ENCODE results near the gene SRSF7.
A peak's percentile ranks its signal among the peaks of the same experiment; 100 is the strongest.
"Not testable (repeated sequence)": the region's sequence is repeated elsewhere in the genome, so short reads cannot be mapped to it uniquely, and the experiment has no call there.

Gene SRSF7

DNA sequence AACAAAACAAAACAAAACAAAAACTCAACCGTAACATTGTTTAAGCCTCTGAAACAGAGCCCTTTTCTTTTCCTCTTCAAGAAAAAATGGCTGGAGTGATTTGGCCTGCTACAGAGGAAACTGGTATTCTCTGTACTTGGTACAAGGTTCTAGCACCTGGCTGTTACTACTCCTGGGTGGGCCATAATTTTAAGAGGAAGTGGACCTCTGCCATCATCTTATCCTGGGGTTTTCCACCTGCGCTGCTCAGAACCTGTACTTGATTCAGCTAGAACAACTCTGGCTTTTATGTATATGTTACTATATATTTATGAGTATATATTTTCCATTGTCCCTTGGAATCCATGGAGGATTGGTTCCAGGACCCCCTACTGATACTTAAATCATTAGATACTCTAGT lies 22.5 kb downstream of the SRSF7 start:
- no peak for DNase-seq

- no peak for DNase-seq
These were observed 23.5 kb downstream of the SRSF7 start for GRCh38 chr2:38727661-38728060.

DNA sequence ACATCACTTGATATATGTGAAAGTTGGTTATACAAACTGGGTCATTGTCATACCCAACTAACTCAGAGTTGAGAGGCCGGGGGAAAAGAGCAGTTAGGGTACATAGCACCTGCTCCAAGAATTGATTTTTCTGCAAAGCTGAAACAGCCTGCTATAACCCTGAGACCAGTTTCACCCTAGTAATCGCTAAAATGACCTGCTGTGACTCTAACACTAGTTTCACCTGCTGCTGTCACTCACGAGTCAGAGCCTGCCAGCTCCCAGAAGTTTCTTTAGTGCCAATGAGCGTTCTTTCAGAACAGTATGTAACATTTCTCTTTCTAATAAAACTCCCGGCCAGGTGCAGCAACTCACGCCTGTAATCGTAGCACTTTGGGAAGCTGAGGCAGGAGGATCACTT lies 28.0 kb downstream of the SRSF7 start:
- DNase-seq = no peak

- peak in 1 of 2 donors; percentile 22 for DNase-seq
These were observed 28.7 kb downstream of the SRSF7 start for GRCh38 chr2:38722271-38723061.

- peak; percentile 56 to 80 for DNase-seq
These were observed 30.4 kb downstream of the SRSF7 start for GRCh38 chr2:38720613-38721241.

DNA sequence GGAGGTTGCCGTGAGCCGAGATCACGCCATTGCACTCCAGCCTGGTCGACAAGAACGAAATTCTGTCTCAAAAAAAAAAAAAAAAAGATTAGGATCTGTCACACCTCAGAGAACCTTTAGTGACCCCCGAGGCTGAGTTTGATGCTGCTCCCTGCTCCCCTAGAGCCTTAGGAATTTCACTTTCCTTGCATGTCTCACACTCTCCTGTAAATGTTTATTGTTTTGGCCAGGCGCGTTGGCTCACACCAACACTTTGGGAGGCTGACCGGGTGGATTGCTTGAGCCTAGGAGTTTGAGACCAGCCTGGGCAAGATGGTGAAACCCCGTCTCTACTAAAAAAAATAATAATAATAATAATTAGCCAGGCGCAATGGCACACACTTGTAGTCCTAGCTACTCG lies 31.5 kb downstream of the SRSF7 start:
- no peak for DNase-seq

DNA sequence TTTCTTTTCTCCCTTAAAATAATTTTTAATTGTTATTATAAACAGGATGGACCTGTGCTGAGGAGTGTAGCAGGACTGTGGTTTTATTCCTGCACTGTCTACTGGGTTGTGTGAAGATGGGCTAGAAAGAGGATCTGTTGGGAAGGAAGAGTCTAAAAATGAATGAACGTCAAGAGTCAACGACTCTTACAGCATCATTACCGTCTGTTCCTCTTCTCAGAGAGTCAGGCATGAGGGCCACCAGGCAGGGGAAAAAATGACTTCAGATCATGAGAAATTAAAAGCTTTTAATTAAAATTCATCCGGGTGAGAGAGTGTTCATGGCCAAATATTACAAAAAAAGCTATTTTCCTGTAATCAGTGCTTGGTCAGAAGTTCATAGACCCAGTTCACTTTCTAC lies 32.6 kb downstream of the SRSF7 start:
- peak; percentile 33 to 34 for DNase-seq

- DNase-seq = peak; percentile 31 to 43
These were observed 35.0 kb downstream of the SRSF7 start for GRCh38 chr2:38716185-38716584.

DNA sequence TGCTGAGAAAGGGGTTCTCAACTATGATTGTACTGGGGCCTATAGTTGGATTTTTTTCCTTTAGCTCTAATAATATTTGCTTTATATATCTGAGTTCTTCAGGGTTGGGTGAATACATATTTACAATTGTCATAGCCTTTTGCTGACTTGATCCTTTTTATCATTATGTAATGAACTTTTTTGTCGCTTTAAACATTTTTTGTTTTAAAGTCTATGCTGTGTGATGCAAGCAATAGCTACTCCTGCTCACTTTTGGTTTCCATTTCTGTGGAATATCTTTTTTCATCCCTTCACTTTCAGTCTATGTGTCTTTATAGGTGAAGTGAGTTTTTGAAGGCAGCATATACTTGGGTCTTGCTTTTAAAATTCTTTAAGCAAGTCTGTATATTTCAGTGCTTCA lies 36.2 kb downstream of the SRSF7 start:
- DNase-seq = not testable (repeated sequence)

DNA sequence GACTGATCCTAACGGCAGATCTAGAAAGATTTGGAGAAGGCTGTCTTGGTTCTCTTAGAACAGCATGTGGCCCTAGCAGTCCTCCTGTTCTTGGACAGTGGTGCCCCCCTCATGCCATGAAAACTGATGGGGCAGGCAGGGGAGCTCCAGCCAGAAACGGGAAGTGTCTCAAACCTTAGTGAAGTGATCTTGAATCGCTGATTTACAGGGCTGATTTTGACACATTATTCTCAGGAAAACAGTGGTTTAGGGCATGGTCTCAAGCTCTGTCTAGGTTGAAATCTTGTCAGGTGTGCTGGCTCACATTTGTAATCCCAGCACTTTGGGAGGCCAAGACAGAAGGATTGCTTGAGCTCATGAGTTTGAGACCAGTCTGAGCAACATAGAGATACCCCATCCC lies 37.8 kb downstream of the SRSF7 start:
- no peak for DNase-seq

DNA sequence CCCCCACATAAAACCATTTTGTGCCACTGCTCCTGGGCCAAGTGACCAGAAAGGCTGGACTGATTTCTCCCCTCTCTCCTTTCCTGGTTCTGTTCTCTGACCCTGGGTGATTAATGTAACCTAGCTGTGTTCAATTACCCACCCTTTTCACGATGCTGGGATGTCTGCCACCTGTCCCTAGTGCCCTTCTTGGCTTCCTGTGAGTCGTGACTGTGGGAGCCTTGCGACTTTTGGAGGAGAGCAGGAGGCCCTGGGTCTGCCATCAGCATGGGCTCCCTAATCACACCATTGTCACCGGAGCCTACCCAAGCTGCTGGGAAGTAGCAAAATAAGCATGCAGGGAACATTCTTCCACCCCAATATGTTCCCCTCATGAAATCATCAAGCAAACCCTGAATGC lies 38.3 kb downstream of the SRSF7 start:
- no peak for DNase-seq

- DNase-seq = no peak
These were observed 38.7 kb downstream of the SRSF7 start for GRCh38 chr2:38712413-38712812.

DNA sequence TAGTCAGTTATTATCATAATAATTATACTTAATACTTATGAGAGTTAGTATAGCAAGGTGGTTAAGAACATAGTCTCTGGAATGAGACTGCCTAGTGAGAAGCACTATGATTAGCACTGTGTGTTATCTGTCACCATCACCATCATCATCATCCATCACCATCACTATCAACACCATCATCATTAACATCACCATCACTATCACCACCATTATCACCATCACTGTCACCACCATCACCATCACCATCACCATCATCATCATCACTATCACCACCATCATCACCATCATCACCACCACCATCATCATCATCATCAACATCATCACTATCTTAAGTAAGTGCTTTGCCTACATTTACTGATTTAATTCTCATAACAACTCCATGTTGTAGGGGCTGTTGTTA lies 39.6 kb downstream of the SRSF7 start:
- DNase-seq = no peak

DNA sequence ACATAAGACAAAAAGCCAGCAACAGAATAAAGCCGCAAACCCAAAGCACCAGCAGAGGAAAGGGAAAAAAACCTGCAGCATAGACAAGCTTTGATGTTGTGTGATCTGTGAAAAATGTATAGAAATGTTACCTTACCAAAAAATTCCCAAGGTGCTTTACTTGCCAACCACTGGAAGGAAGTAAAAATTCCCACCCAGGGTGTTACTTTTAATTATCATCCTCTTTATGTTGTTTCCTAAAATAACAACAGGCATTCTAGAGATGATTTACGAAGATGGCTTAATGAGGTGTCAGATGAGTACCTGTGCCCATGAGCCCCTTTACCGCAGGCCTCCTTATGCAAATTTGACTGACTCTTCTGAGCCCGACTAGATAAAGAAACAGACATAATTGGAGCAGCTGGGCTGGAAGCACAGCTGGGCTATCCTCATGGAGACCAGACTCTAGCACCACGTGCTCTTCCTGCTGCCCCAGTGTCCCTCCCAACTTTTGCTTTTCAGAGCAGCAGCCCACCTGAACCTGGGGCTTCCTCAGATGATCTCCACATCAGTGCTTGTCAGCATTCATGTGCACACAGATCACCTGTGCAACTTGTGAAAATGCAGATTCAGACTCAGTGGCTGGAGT lies 41.5 kb downstream of the SRSF7 start:
- DNase-seq = no peak

DNA sequence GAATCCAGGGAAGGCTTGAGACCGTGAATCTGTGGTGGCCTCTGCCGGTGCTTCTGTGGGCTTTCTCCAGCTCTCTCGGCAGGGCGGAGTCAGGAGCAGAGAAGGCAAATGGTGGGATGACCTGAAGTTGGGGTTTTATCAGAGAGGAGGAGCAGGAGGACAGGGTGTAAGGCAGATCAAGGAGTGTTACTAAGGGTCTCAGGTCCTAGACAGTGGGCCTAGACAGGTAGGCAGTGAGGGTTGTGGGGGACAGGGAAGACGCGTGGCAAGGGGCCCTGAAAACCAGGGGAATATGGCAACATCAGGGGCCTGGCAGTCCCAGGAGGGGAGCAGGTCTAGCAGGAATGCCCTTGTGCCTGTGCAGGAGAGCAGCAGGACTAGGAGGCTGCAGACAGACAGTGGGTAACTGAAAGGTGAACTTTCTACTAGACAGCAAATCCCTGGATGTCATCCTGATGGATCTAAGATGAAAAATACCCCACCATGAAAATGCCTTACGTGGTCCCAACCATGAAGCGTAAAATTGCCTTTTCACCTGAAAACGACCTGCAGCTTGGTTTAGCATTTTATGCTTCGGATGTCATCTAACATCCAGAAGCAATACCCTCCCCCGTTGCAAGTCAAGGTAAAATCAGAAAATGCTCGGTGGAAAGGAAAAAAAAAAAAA lies 42.1 kb downstream of the SRSF7 start:
- no peak for DNase-seq

- DNase-seq = not testable (repeated sequence)
These were observed 42.7 kb downstream of the SRSF7 start for GRCh38 chr2:38708491-38708890.

DNA sequence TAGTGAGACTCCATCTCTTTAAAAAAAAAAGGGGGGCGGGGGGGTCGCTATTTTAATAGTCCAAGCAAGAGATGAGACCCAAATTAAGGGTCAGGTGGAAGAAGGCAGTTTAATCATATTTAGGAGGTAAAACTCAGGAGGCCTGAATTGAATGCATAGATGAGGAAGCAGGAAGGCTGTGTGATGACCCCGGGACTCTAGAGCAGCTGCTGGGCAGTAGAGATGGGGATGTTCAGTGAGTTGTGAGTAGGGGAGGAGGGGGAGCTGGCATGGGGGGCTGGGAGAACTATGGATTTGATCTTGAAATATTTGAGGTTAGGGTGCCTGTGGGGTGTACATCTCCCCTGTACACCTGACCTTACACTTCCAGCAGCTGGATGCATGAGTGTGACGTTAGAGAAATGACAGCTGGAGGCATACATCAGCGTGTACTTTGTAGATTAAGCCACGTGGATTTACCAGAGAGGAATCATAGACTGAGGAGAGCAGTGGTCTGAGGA lies 44.3 kb downstream of the SRSF7 start:
- DNase-seq = no peak

DNA sequence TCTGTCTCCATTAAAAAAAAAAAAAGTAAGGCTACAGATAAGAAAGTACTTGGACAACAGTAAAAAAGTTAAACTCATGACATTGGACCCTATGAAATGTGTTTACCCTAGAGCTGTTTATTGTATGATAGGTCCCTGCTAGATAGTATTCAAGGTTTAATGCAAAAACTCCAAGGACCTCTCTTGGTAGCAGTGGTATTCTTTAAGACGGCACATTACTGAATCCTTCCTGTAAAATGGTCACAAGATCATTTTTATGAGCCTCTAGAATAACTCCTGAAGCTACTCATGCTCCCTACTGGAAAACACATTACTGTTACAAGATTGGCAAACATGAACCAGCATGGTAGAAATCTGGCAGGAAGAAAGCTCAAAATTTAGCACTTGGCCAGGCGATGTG lies 46.5 kb downstream of the SRSF7 start:
- DNase-seq = no peak

DNA sequence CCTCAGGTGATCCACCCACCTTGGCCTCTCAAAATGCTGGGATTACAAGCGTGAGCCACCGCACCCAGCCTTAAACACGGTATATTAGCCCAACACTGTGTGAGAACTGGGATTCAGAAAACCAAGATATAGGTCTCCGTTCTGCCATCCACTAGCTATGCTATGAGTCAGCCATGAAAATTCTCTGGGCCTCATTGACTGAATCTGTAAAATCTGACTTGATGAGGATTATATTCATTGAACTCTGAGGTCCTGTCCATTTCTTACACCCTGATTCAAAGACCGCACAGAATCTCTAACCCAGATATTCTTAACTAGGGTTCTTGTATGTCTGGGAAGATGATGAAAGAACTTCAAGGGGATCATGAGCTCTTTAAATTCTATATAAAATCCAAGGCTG lies 47.8 kb downstream of the SRSF7 start:
- not testable (repeated sequence) for DNase-seq

GRCh38 chr2:38702413-38702812 lies 48.7 kb downstream of the SRSF7 start:
- no peak for DNase-seq

- DNase-seq = no peak
These were observed 49.6 kb downstream of the SRSF7 start for GRCh38 chr2:38701542-38701941.

- DNase-seq = no peak
These were observed 50.2 kb downstream of the SRSF7 start for GRCh38 chr2:38700881-38701458.
